Fibroblast of lung (primary cell): ENCODE results near the gene MS4A3. TPM values are rescaled to one million over a fixed set of nuclear protein-coding genes. Genes with fewer than 3 reads are reported as not detected.

Source experiments
- DNase-seq, 2 donors: peaks; one replicate each; pipeline versions ENCODE4 v3.0.0 to v3.0.0-alpha.2; 2010; ENCODE audit warnings: low read depth in 2 of 2
- H2AFZ ChIP-seq: 2 replicates; pipeline ENCODE4 v1.5.1; 2012; ENCODE audit warnings: low read length, control low read depth, inconsistent platforms
- H3K27ac ChIP-seq: 2 replicates; pipeline ENCODE4 v1.5.1; 2011; ENCODE audit warnings: low read length, control low read depth; ENCODE audit not compliant: insufficient read depth
- H3K27me3 ChIP-seq: 2 replicates; pipeline ENCODE4 v1.5.1; 2011; ENCODE audit warnings: mild to moderate bottlenecking, low read length; ENCODE audit not compliant: control insufficient read depth, insufficient read depth
- H3K36me3 ChIP-seq: 2 replicates; pipeline ENCODE4 v1.5.1; 2011; ENCODE audit warnings: low read length; ENCODE audit not compliant: control insufficient read depth, insufficient read depth
- H3K4me1 ChIP-seq: 2 replicates; pipeline ENCODE4 v1.5.1; 2011; ENCODE audit warnings: low read length; ENCODE audit not compliant: control insufficient read depth, insufficient read depth; ENCODE audit errors: extremely low read depth
- H3K4me2 ChIP-seq: 2 replicates; pipeline ENCODE4 v1.5.1; 2011; ENCODE audit warnings: low read length, control low read depth; ENCODE audit not compliant: insufficient read depth; ENCODE audit errors: extremely low read depth
- H3K4me3 ChIP-seq, 4 experiments: fragments of 200-600 bp in 1 of 4; sonication (generic) in 1 of 4; replicated peaks in 1 of 4; 2 replicates each; pipeline ENCODE4 v1.5.1; 2011 to 2016; ENCODE audit warnings: low read length in 4 of 4, low read depth in 3 of 4, mild to moderate bottlenecking in 3 of 4, control low read depth in 2 of 4, inconsistent platforms in 1 of 4, mixed read lengths in 1 of 4; ENCODE audit not compliant: insufficient read depth in 1 of 4; ENCODE audit errors: control extremely low read depth in 1 of 4
- H3K79me2 ChIP-seq: 2 replicates; pipeline ENCODE4 v1.5.1; 2012; ENCODE audit warnings: mild to moderate bottlenecking, low read length, inconsistent platforms; ENCODE audit not compliant: control insufficient read depth, insufficient read depth
- H3K9ac ChIP-seq: 2 replicates; pipeline ENCODE4 v1.5.1; 2011; ENCODE audit warnings: mild to moderate bottlenecking, low read length, control low read depth; ENCODE audit not compliant: insufficient read depth
- H3K9me3 ChIP-seq: 2 replicates; pipeline ENCODE4 v1.5.1; 2012; ENCODE audit warnings: low read depth, low read length; ENCODE audit not compliant: control insufficient read depth, insufficient read depth
- H4K20me1 ChIP-seq: 2 replicates; pipeline ENCODE4 v1.5.1; 2011; ENCODE audit warnings: low read length; ENCODE audit not compliant: control insufficient read depth, insufficient read depth; ENCODE audit errors: extremely low read depth
- EZH2 ChIP-seq: IDR thresholded peaks from 2 replicates; pipeline ENCODE4 v1.5.1; 2012; ENCODE audit warnings: low read length, control low read depth, mild to moderate bottlenecking; ENCODE audit errors: missing control alignments
- polyA plus RNA-seq, 2 donors: library from polyadenylated mRNA; depleted of rRNA in 1 of 2; stranded (reverse) in 1 of 2; unstranded in 1 of 2; fragments of >200 nt; gene quantifications; 2 replicates each; pipeline ENCODE4 v1.2.1, GENCODE V29; 2011 to 2012; ENCODE audit warnings: missing spikeins in 1 of 2
- total RNA-seq: library from RNA; depleted of rRNA; stranded (reverse); fragments of >200 nt; gene quantifications from 2 replicates; pipeline ENCODE4 v1.2.1, GENCODE V29; 2014
- TF ChIP-seq, protein P1 (sequence below), 2 donors: IDR thresholded peaks in 1 of 2; conservative IDR thresholded peaks in 1 of 2; 1 replicate in 1 of 2; 2 replicates in 1 of 2; pipeline ENCODE4 v1.5.1; 2011 to 2012; ENCODE audit warnings: low read length in 2 of 2, control low read depth in 1 of 2, inconsistent platforms in 1 of 2, low read depth in 1 of 2, mild to moderate bottlenecking in 1 of 2

The MS4A3 gene
- total and polyA plus RNA-seq, 2 donors (not counting 1 experiment from before 2014, with no cell fraction given), result not detected

DNA sequence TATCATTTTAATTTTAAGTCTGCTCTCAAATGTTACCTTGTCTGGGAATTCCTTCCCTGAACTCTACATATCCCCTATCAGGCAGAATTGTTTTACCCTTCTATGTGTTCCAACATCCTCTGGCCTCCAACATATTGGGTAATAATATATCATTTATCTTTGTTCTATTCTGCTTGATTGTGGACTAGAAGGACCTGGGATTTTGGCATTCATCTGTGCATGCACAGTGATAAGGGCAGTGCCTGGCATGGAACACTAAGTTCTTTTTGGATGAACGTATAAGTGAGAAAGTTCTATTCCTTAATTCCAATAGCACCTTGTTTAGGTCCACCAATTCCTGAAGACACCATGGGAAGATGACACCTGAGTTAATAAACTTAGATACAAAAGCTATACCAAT, 30.8 kb downstream of the MS4A3 start:
- no peaks in the 10 kb centered on the region for H3K79me2 ChIP-seq
- H3K27ac ChIP-seq, result no peak overlapping the region
- TF ChIP-seq, protein P1, sequence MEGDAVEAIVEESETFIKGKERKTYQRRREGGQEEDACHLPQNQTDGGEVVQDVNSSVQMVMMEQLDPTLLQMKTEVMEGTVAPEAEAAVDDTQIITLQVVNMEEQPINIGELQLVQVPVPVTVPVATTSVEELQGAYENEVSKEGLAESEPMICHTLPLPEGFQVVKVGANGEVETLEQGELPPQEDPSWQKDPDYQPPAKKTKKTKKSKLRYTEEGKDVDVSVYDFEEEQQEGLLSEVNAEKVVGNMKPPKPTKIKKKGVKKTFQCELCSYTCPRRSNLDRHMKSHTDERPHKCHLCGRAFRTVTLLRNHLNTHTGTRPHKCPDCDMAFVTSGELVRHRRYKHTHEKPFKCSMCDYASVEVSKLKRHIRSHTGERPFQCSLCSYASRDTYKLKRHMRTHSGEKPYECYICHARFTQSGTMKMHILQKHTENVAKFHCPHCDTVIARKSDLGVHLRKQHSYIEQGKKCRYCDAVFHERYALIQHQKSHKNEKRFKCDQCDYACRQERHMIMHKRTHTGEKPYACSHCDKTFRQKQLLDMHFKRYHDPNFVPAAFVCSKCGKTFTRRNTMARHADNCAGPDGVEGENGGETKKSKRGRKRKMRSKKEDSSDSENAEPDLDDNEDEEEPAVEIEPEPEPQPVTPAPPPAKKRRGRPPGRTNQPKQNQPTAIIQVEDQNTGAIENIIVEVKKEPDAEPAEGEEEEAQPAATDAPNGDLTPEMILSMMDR (conservative IDR thresholded peaks at IDR 0.05 in 1 of 2, IDR thresholded peaks at IDR 0.05 in 1 of 2; ENCODE audit: low read depth in 1 of 2, low read length in 2 of 2), result no peak
- no peak for TF ChIP-seq EZH2
- H3K36me3 ChIP-seq, result no peaks in the 10 kb centered on the region
- H3K4me1 ChIP-seq, result no peaks in the 10 kb centered on the region
- H3K27me3 ChIP-seq, result no peaks in the 10 kb centered on the region
- DNase-seq, result no peak
- H4K20me1 ChIP-seq, result no peaks in the 10 kb centered on the region
- H3K9me3 ChIP-seq, result no peaks in the 10 kb centered on the region
- no peak overlapping the region for H3K4me2 ChIP-seq
- H2AFZ ChIP-seq, result no peak overlapping the region
- no peak overlapping the region for H3K9ac ChIP-seq
- no peak overlapping the region for H3K4me3 ChIP-seq

DNA sequence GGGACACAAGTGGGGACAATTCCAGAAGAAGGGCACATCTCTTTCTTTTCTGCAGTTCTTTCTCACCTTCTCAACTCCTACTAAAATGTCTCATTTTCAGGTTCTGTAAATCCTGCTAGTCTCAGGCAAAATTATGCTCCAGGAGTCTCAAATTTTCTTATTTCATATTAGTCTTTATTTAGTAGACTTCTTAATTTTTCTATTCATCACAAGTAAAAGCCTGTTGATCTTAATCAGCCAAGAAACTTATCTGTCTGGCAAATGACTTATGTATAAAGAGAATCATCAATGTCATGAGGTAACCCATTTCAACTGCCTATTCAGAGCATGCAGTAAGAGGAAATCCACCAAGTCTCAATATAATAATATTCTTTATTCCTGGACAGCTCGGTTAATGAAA, 31.9 kb downstream of the MS4A3 start, which contains the start of gene MS4A2:
TSS of gene MS4A2 (plus strand) at position 301 of the 400 bp plus-strand sequence. CDS start 102 bp downstream, outside the sequence.
- no peak within 1 kb of the TSS for H3K4me3 ChIP-seq
- TF ChIP-seq, protein P1 (conservative IDR thresholded peaks at IDR 0.05 in 1 of 2, IDR thresholded peaks at IDR 0.05 in 1 of 2; ENCODE audit: low read depth in 1 of 2, low read length in 2 of 2), result no peak
- no peak for TF ChIP-seq EZH2

DNA sequence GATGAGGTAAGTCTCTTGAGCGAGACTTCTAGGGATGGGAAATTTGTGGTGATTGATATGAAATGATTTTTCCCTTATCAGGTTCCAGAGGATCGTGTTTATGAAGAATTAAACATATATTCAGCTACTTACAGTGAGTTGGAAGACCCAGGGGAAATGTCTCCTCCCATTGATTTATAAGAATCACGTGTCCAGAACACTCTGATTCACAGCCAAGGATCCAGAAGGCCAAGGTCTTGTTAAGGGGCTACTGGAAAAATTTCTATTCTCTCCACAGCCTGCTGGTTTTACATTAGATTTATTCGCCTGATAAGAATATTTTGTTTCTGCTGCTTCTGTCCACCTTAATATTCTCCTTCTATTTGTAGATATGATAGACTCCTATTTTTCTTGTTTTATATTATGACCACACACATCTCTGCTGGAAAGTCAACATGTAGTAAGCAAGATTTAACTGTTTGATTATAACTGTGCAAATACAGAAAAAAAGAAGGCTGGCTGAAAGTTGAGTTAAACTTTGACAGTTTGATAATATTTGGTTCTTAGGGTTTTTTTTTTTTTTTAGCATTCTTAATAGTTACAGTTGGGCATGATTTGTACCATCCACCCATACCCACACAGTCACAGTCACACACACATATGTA, 39.1 kb downstream of the MS4A3 start:
- Histone ChIP-seq H3K4me1 (no peaks in the 10 kb centered on the region), H3K9me3 (no peaks in the 10 kb centered on the region), H3K9ac (no peak overlapping the region), H3K4me2 (no peak overlapping the region), H3K27me3 (no peaks in the 10 kb centered on the region), H3K27ac (no peak overlapping the region), H3K79me2 (no peaks in the 10 kb centered on the region), H2AFZ (no peak overlapping the region), H3K36me3 (no peaks in the 10 kb centered on the region), H3K4me3 (no peak overlapping the region), H4K20me1 (no peaks in the 10 kb centered on the region)
- no peak for DNase-seq
- no peak for TF ChIP-seq EZH2
- TF ChIP-seq, protein P1 (conservative IDR thresholded peaks at IDR 0.05 in 1 of 2, IDR thresholded peaks at IDR 0.05 in 1 of 2; ENCODE audit: low read depth in 1 of 2, low read length in 2 of 2), result no peak

More for the DNA sequence above, 31.9 kb downstream of the MS4A3 start, which contains the start of gene MS4A2:
- no peaks in the 10 kb centered on the region for H3K79me2 ChIP-seq
- H3K27ac ChIP-seq, result no peak within 1 kb of the TSS
- H3K36me3 ChIP-seq, result no peaks in the 10 kb centered on the region
- H2AFZ ChIP-seq, result no peak within 1 kb of the TSS
- no peaks in the 10 kb centered on the region for H3K27me3 ChIP-seq
- no peaks in the 10 kb centered on the region for H4K20me1 ChIP-seq
- H3K4me2 ChIP-seq, result no peak within 1 kb of the TSS
- no peaks in the 10 kb centered on the region for H3K4me1 ChIP-seq
- H3K9me3 ChIP-seq, result no peaks in the 10 kb centered on the region
- no peak within 1 kb of the TSS for H3K9ac ChIP-seq
- DNase-seq, result no peak
